ENCODE results near the gene KCNH2.

DNA sequence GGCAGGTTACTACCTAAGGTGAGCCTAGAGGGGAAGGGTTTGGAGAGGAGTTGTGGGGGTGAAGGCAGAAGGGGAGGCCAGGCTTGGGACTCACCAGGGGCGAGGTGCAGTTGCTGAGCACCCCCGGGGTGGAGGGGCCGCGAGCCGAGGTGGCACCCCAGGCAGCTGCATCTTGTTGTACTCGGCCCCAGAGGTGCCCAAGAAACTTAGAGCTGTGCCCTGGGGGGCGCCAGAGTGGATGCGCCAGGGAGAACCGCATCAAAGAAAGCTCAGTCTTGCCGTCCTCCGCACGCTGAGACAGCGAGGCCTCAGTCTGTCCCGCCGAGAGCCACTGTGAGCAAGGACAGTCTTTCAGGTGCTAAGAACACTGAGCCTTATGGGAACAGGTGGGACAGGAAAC is 38.8 kb upstream of the KCNH2 start:
- TF ChIP-seq POLR2A (IDR thresholded peaks at IDR 0.05) = no peak
- TF ChIP-seq, protein P1, sequence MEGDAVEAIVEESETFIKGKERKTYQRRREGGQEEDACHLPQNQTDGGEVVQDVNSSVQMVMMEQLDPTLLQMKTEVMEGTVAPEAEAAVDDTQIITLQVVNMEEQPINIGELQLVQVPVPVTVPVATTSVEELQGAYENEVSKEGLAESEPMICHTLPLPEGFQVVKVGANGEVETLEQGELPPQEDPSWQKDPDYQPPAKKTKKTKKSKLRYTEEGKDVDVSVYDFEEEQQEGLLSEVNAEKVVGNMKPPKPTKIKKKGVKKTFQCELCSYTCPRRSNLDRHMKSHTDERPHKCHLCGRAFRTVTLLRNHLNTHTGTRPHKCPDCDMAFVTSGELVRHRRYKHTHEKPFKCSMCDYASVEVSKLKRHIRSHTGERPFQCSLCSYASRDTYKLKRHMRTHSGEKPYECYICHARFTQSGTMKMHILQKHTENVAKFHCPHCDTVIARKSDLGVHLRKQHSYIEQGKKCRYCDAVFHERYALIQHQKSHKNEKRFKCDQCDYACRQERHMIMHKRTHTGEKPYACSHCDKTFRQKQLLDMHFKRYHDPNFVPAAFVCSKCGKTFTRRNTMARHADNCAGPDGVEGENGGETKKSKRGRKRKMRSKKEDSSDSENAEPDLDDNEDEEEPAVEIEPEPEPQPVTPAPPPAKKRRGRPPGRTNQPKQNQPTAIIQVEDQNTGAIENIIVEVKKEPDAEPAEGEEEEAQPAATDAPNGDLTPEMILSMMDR (IDR thresholded peaks at IDR 0.05) = no peak
- no peak for TF ChIP-seq POLR2AphosphoS5 (IDR thresholded peaks at IDR 0.05)
- TF ChIP-seq EP300 (IDR thresholded peaks at IDR 0.05) = no peak
